GM12864 (cell line): ENCODE results near the gene DENND1A.

Experiments used
- DNase-seq: peaks from one replicate; pipeline ENCODE4 v3.0.0-alpha.2; 2011; ENCODE audit warnings: low read depth
- H3K4me3 ChIP-seq: 2 replicates; pipeline ENCODE4 v1.5.1; 2011; ENCODE audit warnings: mild to moderate bottlenecking, low read depth, low read length, control low read depth
- TF ChIP-seq, protein P1 (sequence below): IDR thresholded peaks from 2 replicates; pipeline ENCODE4 v1.5.1; 2011; ENCODE audit warnings: low read depth, mild to moderate bottlenecking, moderate library complexity, low read length, control low read depth, inconsistent platforms; ENCODE audit errors: missing control alignments

DENND1A gene

DNA sequence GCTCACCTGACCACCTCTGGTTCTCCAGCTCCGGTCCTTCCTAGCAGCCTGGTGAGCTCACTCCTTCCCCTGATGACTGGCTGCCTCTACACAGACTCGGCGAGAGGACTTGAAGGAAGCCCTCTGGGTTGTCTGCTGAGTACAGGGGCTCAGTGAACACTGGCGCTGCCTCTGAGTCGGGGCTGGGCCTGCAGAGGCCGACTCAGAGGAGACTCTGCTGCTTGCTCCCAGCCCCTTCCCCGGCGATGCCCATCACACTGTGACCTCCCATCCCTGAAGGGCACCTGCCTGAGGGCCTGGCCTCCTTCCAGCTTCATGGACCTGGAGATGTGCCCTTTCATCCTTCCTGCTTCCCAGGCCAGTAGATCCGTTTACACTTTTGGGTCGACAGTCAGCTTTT, 551.9 kb downstream of the DENND1A start:
- TF ChIP-seq, protein P1, sequence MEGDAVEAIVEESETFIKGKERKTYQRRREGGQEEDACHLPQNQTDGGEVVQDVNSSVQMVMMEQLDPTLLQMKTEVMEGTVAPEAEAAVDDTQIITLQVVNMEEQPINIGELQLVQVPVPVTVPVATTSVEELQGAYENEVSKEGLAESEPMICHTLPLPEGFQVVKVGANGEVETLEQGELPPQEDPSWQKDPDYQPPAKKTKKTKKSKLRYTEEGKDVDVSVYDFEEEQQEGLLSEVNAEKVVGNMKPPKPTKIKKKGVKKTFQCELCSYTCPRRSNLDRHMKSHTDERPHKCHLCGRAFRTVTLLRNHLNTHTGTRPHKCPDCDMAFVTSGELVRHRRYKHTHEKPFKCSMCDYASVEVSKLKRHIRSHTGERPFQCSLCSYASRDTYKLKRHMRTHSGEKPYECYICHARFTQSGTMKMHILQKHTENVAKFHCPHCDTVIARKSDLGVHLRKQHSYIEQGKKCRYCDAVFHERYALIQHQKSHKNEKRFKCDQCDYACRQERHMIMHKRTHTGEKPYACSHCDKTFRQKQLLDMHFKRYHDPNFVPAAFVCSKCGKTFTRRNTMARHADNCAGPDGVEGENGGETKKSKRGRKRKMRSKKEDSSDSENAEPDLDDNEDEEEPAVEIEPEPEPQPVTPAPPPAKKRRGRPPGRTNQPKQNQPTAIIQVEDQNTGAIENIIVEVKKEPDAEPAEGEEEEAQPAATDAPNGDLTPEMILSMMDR: no peak
- no peak overlapping the region for H3K4me3 ChIP-seq
- DNase-seq: no peak

DNA sequence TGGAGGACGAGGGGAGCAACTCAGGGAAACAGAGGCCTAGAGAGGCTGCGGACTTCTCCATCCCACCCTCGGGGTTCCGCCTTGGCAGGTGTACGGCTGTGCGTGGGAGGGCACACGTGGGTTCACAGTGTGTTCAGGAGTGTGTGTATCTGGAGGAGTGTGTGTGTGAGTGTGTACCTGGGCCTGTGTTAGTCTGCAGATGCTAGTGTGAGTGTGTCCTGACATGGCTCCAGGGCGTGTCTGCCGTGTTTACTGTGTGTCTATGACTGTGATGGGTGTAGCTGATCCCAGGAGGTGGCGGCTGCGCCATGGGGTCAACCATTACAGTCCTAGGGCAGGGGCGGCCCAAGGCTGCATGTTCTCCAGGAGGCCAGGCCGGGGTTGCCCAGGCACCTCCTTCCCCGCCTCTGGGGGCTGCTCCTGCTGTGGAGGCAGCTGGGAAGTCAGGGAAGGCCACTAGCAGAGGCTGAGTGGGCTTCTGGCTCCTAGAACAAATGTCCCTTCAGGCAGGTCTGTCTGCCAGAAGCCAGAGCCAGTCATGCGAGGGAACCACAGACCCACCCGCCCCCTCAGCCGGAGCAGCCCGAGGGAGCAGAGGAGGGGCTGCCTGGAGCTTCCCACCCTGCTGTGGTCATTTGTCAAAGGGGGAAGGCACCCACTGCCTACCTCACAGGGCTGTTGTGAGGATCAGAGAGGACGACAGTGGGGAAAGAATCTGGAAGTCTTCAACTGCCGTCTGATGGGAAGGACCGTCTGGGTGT, 552.5 kb downstream of the DENND1A start:
- TF ChIP-seq, protein P1: no peak
- DNase-seq: no peak
- H3K4me3 ChIP-seq: no peak overlapping the region

DNA sequence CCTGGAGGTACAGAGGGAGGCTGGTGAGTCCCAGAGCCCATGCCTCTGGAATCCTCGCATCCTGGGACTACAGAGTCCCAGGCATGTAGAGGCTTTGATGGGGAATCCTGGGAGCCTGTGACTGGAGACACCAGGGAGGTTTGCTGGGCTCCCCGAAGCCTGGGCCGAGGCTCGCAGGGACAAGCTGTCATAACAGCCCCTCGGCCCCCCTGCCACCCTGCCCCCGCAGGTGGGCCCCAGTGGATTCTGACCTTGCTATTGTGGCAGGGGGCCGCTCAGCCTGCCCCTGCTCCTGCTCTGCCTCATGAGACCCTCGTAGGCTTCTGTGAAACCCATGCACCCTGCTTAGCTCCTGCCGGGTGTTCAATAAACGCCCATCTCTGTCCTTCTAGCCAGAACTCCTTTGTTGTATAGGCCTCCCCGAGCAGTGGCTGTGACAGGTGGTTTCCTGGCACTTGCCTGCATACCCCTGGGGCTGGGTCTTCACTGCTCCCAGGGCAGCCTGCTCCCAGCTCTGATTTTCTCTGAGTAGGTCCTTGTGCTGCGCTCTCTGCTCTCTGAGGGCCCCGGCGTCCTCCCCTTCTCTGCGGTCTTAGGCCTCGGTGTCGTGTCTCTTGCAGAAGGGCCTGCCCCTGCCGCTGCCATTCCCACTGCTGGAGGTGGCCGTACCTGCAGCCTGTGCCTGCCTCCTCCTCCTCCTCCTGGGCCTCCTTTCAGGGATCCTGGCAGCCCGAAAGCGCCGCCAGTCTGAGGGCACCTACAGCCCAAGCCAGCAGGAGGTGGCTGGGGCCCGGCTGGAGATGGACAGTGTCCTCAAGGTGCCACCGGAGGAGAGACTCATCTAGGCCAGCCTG, 553.5 kb downstream of the DENND1A start:
- H3K4me3 ChIP-seq: no peak overlapping the region
- DNase-seq: no peak
- TF ChIP-seq, protein P1: no peak

DNA sequence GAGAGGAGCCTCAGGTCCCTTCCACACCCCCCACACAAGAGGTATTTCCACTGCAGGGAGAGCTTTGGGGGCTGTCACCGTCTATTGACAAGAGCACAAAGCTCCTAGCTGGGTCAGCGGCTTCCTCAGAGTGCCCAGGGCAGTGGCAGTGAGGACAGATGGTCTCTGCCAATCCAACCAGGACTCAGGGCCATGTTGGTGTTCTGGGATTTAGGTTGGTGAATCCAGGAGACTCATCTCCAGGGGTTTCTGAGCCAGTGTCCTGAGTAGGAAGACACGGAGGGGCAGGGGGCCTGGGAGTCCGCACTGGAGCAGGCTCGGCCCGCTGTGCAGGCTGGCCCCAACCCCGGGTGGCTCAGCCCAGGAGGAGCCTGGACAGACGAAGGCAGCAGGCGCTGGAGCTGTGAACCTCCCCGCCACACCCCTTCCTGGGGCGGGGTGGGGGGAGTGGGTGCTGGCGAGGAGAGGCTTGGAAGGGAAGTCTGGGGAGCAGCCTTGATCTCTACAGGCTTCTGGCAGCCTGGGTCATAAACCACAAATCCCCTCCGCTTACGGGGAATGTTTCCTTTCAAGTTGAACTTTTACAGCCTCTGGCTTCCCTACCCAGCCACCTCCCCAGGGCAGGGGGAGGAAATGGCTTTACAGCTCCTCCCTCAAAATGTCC, 554.3 kb downstream of the DENND1A start:
- H3K4me3 ChIP-seq: no peak overlapping the region
- no peak for DNase-seq
- TF ChIP-seq, protein P1: no peak

DNA sequence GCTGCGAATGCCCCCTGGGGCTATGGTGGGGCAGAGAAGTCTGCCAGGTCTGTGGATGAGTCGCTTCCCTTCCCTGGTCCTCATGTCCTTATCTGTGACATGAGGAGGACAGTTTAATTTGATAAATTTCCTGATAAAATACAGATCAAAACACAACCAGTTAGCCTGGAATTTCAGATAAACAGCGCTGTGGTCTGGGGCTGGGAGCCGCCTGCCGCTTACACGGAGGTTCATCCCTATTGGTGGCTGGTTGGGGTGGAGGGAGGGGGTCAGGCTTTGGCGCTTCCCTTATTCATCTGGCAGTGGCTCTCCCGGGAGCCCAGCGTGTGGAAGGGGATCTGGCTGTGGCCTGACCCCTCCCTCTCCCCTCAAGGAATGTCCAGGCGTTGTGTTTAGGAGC, 556.0 kb downstream of the DENND1A start:
- H3K4me3 ChIP-seq: no peak overlapping the region
- no peak for DNase-seq
- TF ChIP-seq, protein P1: no peak

DNA sequence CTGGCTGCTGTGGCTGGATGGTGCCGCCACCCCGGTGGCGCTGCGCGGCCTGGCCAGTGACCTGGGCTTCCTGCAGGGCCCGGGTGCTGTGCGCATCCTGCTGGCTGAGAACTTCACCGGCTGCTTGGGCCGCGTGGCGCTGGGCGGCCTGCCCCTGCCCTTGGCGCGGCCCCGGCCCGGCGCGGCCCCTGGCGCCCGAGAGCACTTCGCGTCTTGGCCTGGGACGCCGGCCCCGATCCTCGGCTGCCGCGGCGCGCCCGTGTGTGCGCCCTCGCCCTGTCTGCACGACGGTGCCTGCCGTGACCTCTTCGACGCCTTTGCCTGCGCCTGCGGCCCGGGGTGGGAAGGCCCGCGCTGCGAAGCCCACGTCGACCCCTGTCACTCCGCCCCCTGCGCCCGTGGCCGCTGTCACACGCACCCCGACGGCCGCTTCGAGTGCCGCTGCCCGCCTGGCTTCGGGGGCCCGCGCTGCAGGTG, 556.4 kb downstream of the DENND1A start:
- DNase-seq: no peak
- H3K4me3 ChIP-seq: no peak overlapping the region

More for the DNA sequence above, 556.4 kb downstream of the DENND1A start:
- TF ChIP-seq, protein P1: no peak
